HG02973 (cell line): ENCODE measurements around the gene WDR75.
"Not testable (repeated sequence)": the region's sequence is repeated elsewhere in the genome, so short reads cannot be mapped to it uniquely, and the experiment has no call there.

Experiments used
- ATAC-seq: cut with Tn5 transposase; IDR thresholded peaks from one replicate; pipeline ENCODE4 v1.9.1; 2021; ENCODE audit warnings: moderate library complexity; ENCODE audit not compliant: unreplicated experiment

The WDR75 gene

GRCh38 chr2:189440644-189440946 lies 679 bp upstream of the WDR75 start:
- ATAC-seq, result peak; percentile 23

DNA sequence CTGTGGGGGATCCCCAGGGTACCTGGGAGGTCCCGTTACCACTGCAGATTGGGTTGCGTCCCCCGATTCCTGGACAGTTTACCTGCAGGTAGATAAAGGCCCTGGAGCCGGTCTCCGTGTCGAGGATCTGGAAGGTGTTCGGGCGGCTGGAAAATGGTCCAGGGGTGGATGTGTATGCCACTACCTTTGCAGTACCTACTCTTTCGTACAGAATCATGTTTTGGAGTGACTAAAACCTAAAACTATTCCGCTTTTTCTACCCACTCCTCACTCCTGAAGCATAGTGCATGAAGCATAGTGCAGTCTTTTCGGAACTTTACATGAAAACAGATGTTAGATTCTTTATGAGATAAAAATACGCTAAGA lies 418 bp downstream of the WDR75 start:
- no peak for ATAC-seq

GRCh38 chr2:189442468-189442867 lies 1.2 kb downstream of the WDR75 start:
- ATAC-seq, result no peak

DNA sequence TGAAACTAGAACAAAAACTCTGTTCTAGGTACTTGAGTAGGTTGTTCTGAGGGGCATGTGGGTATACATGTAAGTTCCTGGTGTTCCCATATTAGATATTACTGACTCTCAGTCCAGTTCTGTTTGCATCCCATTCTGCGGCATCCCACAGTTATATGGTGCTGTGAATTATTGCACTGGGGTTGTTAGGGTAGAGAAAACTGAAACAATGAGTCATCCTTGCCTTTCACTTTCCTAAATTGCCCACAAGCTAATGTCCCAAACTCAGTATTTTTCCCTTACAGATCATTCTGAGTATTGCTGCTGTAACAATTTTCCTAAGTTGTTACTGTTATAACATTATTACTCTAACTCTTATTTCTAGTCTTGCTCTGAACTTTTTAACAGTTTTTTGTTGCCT lies 3.0 kb downstream of the WDR75 start:
- ATAC-seq, result peak; percentile 31

DNA sequence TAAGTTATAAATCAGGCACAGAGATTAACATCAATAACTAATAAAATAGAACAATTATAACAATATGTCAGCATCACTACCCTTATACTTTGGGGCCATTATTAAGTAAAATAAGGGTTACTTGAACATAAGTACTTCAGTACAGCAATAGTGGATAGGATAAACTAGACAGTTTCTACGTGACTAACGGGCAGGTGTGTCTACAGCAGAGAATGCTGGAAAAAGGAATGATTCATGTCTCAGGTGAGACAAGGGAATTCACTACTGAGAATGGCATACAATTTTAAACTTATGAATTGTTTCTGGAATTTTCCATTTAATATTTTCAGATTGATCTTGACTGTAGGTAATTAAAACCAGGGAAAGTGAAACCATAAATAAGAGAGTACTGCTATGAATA lies 5.5 kb downstream of the WDR75 start:
- ATAC-seq, result no peak

- ATAC-seq, result no peak
These were observed 12.7 kb downstream of the WDR75 start for GRCh38 chr2:189454009-189454408.

- ATAC-seq, result no peak
These were observed 23.8 kb downstream of the WDR75 start for GRCh38 chr2:189465076-189465475.

GRCh38 chr2:189465478-189465877 lies 24.2 kb downstream of the WDR75 start:
- ATAC-seq, result no peak

DNA sequence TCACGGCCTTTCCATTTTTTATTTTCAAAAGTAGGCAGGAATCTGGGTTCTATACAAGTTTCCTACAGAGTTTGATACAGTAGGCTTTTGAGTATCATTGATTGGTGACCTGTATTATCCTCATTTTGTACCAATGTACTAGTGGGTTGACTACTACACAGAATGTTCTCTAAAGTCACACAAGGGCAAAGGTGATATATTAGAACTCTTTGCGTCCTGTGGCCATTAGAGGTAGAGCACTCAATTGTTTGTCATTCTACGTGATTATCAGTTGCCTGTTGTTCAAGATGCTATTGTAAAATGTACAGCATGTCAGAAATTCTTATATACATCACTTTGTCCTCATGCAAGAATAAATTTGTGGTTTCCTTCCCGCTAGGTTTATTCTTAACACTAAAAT lies 24.8 kb downstream of the WDR75 start:
- no peak for ATAC-seq

DNA sequence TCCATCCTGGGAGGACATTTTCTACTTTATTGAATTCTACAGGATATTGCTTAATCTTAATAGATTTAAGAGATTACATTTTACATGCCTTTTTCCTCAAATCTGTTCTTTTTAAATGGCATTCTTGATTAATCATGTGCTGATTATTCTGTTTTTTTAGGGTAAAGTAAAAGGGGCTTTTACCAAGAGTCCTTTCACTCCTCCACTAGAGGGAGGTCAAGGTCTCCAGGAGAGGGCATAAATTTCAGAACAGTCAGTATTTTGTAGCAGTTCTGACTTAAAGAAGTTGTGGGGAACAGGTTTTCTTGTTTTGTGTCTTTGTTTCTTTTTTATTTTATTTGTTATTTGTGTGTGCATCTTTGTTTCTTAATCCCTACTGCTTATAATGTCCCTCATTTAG lies 25.4 kb downstream of the WDR75 start:
- peak; percentile 52 for ATAC-seq

GRCh38 chr2:189467160-189467559 lies 25.9 kb downstream of the WDR75 start:
- no peak for ATAC-seq

- ATAC-seq, result no peak
These were observed 26.3 kb downstream of the WDR75 start for GRCh38 chr2:189467593-189467992.

DNA sequence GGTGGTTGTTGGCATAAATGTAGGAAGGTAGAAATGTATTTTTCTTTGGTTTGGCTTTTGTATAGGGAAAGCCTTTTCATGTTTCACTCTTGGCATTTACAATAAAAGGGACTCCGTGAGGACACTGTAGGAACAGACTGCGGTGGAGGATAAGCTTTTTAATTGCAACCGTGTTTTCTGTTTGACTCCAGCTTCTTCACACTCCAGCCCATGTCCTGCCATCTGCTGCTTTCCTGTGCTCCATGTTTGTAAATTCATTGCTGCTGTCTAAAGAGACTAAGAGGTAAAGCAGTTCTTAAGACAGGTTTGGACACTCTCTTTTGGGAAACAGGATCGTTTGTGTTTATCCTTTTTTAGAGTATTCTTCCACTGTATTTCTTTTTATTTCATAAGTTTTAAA lies 33.3 kb downstream of the WDR75 start:
- ATAC-seq, result no peak

DNA sequence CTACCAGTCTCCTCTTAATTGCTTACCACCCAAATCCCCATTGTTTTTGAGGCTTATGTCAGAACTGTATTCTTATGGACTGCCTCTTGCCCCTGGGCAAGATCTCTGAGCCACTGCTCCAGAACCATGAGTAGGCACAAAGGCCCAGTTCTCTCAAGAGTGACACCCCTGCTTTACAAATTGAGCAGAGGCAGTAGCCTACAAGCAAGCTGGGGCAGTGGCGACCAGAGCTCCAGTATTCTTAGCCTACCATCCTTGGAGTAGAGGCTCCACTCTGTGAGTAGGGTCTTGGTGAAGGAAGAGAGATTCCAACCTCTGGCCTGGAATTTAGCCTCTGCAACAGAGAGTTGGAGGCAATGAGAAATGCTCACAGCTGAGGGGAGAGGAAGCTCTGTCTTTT lies 36.5 kb downstream of the WDR75 start:
- no peak for ATAC-seq

DNA sequence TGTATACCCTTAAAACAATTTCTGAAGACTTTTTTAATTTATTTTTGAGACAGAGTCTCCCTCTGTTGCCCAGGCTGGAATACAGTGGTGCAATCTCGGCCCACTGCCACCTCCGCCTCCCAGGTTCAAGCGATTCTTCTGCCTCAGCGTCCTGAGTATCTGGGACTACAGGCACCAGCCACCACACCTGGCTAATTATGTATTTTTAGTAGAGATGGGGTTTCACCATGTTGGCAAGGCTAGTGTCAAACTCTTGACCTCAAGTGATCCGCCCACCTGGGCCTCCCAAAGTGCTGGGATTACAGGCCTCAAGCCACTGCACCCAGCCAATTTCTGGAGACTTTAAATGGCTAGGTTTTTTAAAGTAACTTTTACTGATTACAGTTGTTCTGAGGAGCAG lies 37.0 kb downstream of the WDR75 start:
- ATAC-seq, result not testable (repeated sequence)

- no peak for ATAC-seq
These were observed 39.8 kb downstream of the WDR75 start for GRCh38 chr2:189481071-189481470.

- no peak for ATAC-seq
These were observed 42.3 kb downstream of the WDR75 start for GRCh38 chr2:189483571-189483970.

GRCh38 chr2:189483980-189484740 lies 42.9 kb downstream of the WDR75 start:
- ATAC-seq, result no peak

DNA sequence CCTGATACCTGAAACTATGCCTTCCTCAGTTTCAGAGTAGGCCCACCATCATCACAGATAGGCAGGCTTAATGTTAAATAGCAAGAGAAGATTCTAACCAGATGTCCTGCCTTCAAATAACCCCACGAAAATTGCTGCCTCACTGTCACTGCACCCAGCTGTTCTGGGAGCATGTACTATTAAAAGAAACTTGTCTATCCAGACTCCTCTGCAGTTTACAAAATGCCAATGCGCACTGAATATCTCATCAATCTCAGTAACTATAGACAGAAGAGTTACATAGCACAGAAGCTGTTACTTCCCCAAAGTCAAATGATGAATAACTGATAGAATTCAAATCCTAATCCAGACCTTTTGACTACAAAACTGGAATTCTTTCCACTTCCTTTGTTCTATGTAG lies 43.9 kb downstream of the WDR75 start:
- no peak for ATAC-seq

- ATAC-seq, result no peak
These were observed 45.0 kb downstream of the WDR75 start for GRCh38 chr2:189486237-189486770.

DNA sequence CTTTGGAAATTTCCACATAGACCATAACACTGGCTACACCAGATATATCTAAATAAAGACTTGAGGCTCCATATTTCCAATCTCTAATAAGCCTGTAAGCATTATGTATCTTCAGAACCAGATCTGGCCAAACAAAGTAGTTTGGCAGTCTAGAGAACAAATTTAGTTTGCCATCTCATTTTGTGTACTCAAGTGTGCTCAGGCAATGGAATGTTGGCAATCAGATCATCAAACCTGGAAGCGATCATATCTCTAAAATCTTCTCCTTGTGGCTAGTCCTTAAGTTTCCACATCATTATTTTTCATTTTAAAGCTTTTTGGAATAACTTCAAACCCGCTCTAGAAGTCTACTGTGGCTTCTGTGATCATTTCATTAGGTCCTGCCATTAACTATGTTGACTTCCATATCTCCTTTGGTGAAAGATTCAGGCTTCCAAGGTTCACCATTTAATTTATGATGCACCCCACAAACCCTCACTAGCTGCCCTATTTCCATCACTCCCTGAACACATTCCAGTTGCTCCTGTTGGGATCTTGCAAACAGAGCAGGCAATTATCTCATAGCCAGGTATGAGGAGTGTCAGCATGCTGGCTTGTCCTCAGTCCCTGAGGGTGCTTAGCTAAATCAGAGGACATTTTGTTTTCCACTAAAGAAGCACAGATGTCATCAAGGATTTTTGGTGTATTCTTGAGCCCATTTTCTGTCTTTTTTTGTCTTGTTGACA lies 46.2 kb downstream of the WDR75 start:
- no peak for ATAC-seq

DNA sequence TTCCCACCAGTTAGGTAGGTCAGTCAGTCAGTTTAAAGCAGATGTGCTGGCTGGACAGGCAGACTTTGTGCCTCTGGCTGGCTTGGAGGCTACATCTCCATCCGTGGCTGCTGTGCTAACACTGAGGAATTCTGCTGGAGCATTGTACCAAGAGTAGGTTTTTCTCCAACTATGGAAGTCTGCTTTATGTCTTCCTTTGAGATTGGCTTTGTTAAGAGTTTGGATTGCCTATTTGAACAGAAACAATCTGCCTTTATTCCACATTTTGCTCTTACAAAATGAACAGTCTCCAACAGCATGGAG lies 46.7 kb downstream of the WDR75 start:
- ATAC-seq, result no peak

DNA sequence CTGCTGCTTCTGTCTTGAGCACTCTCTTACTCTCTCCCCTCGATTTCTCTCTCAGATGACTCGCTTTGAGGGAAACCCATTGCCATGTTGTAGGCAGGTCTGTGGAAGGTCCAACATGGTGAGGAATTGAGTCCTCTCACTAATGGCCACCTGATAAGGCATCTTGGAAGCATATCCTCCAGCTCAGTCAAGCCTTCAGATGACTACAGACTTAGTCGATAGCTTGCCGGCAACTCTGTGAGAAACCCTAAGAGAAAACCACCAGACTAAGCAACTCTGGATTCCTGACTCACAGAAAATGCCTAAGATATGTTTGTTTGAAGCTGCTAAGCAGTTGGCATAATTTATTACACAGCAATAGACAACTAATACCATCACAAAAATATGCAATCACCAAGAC lies 51.2 kb downstream of the WDR75 start:
- no peak for ATAC-seq
